Measurements from ENCODE around the gene NEUROD2. TPM values are rescaled to one million over a fixed set of nuclear protein-coding genes. Genes with fewer than 3 reads are reported as not detected.

Gene NEUROD2
- total RNA-seq, 1 donor from 2014 or later: not detected

DNA sequence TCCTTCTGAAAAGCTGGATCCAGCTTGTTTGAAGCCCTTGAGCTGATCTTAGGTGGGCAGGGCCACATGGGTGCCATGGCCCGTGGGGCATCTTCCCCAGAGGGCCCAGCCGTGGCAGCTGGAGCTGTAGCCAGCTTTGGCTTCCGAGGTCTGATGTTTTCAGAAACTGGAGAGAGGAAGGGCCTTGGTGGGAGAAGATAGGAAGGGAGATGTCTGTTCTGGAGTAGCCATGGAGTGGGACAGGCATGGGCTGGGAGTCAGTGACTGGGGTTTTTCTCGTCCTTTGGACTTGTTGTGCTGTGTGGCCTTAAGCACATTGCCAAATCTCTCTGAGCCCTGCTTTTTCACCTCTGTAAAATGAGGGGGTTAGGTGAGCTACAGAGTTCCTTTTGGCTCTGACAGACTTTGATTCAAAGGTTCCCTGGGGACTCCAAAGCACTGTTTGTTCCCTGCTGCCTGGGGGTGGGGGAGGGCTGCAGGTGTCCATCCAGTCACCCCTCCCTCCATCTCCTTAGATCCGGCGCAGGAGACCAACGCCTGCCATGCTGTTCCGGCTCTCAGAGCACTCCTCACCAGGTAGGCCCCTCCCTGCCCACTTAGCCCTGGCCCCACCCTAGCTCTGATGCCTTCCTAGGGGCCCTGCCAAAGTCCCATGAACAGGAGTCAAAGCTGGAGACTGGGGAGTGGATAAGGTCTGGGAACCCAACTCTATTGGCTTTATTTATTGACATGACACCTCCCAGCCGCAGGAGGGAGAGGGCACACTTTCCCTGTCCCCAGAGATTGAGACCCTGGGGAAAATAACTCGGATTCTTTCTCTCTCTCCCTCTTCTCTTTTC, 21.2 kb upstream of the NEUROD2 start:
- Mint-ChIP-seq H3K27me3 (peaks cover 33% of the 10 kb centered on the region), H3K9me3 (no peaks in the 10 kb centered on the region), H3K36me3 (ENCODE audit: low read depth) (no peaks in the 10 kb centered on the region), H3K4me1 (peaks cover 9% of the 10 kb centered on the region), H3K4me3 (no peak overlapping the region), H3K27ac (no peak overlapping the region)
- ATAC-seq (ENCODE audit: low read depth) (no peak), DNase-seq (no peak)
- CTCF ChIA-PET: interaction anchor here (0.9 to 1.2 kb wide), 2 partner anchors 25 kb away, joined by 3 to 4 read pairs; no protein-coding TSS in a partner anchor
- intact Hi-C loops (cut with micrococcal nuclease): loop anchor here (10.0 kb wide), 1 partner anchor 424 kb away; the partner anchor contains the start of gene RPL19
- TF ChIP-seq, protein P1, sequence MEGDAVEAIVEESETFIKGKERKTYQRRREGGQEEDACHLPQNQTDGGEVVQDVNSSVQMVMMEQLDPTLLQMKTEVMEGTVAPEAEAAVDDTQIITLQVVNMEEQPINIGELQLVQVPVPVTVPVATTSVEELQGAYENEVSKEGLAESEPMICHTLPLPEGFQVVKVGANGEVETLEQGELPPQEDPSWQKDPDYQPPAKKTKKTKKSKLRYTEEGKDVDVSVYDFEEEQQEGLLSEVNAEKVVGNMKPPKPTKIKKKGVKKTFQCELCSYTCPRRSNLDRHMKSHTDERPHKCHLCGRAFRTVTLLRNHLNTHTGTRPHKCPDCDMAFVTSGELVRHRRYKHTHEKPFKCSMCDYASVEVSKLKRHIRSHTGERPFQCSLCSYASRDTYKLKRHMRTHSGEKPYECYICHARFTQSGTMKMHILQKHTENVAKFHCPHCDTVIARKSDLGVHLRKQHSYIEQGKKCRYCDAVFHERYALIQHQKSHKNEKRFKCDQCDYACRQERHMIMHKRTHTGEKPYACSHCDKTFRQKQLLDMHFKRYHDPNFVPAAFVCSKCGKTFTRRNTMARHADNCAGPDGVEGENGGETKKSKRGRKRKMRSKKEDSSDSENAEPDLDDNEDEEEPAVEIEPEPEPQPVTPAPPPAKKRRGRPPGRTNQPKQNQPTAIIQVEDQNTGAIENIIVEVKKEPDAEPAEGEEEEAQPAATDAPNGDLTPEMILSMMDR (IDR thresholded peaks at IDR 0.05): no peak
- POLR2A ChIA-PET: interaction anchor here (0.7 kb wide), 3 partner anchors 10 to 101 kb away, joined by 3 to 6 read pairs (median 4); no protein-coding TSS in a partner anchor

- Mint-ChIP-seq H3K27ac (no peak overlapping the region), H3K36me3 (ENCODE audit: low read depth) (no peaks in the 10 kb centered on the region), H3K9me3 (no peaks in the 10 kb centered on the region), H3K4me3 (no peak overlapping the region), H3K4me1 (peaks cover 17% of the 10 kb centered on the region), H3K27me3 (peaks cover 33% of the 10 kb centered on the region)
- TF ChIP-seq, protein P1 (IDR thresholded peaks at IDR 0.05): no peak
- ATAC-seq (ENCODE audit: low read depth) (no peak), DNase-seq (no peak)
- CTCF ChIA-PET: interaction anchor here (0.9 kb wide), 1 partner anchor 26 kb away, joined by 4 read pairs; no protein-coding TSS in a partner anchor
- POLR2A ChIA-PET: interaction anchor here (0.6 to 0.7 kb wide), 5 partner anchors 9 to 235 kb away, joined by 3 to 9 read pairs (median 4); no protein-coding TSS in a partner anchor
- intact Hi-C loops (cut with micrococcal nuclease): loop anchor here (10.0 kb wide), 1 partner anchor 423 kb away; the partner anchor contains the start of gene RPL19
Measured at GRCh38 chr17:39627712-39628516, 20.2 kb upstream of the NEUROD2 start.

GRCh38 chr17:39627047-39627711, 19.5 kb upstream of the NEUROD2 start:
- CTCF ChIA-PET: no interaction called here
- no peak for DNase-seq
- intact Hi-C loops (cut with micrococcal nuclease): loop anchor here (10.0 kb wide), 1 partner anchor 422 kb away; the partner anchor contains the start of gene RPL19
- no peaks in the 10 kb centered on the region for H3K9me3 Mint-ChIP-seq
- H3K4me3 Mint-ChIP-seq: peak overlapping the region; percentile 74
- peaks cover 21% of the 10 kb centered on the region for H3K4me1 Mint-ChIP-seq
- no peak for ATAC-seq (ENCODE audit: low read depth)
- TF ChIP-seq, protein P1 (IDR thresholded peaks at IDR 0.05): no peak
- peaks cover 33% of the 10 kb centered on the region for H3K27me3 Mint-ChIP-seq
- H3K36me3 Mint-ChIP-seq (ENCODE audit: low read depth): no peaks in the 10 kb centered on the region
- POLR2A ChIA-PET: interaction anchor here (0.6 kb wide), 2 partner anchors 21 to 393 kb away, joined by 3 read pairs; no protein-coding TSS in a partner anchor
- no peak overlapping the region for H3K27ac Mint-ChIP-seq

DNA sequence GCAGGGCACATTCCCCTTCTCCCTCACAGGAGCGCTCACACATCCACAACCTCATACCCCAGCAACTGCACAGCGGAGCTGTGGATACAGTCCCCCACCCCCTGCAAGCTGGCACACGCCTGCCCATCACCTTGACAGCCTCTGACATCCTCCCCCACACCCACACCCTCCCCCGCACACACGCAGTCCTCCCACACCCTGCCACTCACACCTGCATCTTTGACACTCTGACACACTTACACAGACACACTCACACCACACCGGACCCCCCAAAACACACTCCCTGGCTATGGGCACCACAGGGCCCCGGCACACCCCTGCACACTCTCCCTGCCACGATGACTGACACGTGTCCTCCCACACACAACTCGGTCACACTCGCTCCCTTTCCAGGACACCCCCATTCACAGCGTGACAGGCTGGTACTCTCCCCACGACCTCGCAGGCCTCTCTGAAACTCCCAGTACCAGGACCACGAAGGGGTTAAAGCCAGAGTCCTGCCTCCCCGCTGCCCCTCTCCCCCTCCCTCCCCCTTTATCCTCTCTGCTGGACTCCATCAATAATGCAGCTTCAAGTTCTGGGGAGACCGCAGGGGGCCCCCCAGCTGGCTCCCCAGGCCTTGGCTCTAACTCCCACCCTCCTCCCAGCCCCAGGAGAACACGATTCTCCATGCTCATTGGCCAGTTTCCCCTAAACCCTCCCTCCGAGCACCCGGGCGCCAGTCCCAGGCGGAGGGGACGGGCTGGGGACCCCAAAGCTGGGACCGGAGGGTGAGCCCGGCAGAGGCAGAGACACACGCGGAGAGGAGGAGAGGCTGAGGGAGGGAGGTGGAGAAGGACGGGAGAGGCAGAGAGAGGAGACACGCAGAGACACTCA, 18.7 kb upstream of the NEUROD2 start, which contains the start of gene PPP1R1B:
Gene PPP1R1B (plus strand): TSS at position 782 of the 876 bp plus-strand sequence. CDS start 441 bp downstream, outside the sequence.
- Mint-ChIP-seq H3K4me3 (peak within 1 kb of the TSS; percentile 74), H3K9me3 (no peaks in the 10 kb centered on the region), H3K27me3 (peaks cover 33% of the 10 kb centered on the region), H3K4me1 (peaks cover 26% of the 10 kb centered on the region), H3K27ac (no peak within 1 kb of the TSS), H3K36me3 (ENCODE audit: low read depth) (no peaks in the 10 kb centered on the region)
- intact Hi-C loops (cut with micrococcal nuclease): loop anchor here (10.0 kb wide), 1 partner anchor 422 kb away; the partner anchor contains the start of gene RPL19
- TF ChIP-seq, protein P1 (IDR thresholded peaks at IDR 0.05): no peak
- ATAC-seq (ENCODE audit: low read depth): no peak
- DNase-seq: no peak
- POLR2A ChIA-PET: interaction anchor here (0.6 kb wide), 1 partner anchor 394 kb away, joined by 3 read pairs; no protein-coding TSS in a partner anchor
- CTCF ChIA-PET: interaction anchor here (5.9 kb wide), 1 partner anchor 7 kb away, joined by 56 read pairs; no protein-coding TSS in a partner anchor
